ENCODE measurements around the gene TEKT1. TPM values are rescaled to one million over a fixed set of nuclear protein-coding genes. Genes with fewer than 3 reads are reported as not detected.
"Not testable (repeated sequence)": the region's sequence is repeated elsewhere in the genome, so short reads cannot be mapped to it uniquely, and the experiment has no call there.

TEKT1 gene
- total RNA-seq, 1 donor, result not detected

DNA sequence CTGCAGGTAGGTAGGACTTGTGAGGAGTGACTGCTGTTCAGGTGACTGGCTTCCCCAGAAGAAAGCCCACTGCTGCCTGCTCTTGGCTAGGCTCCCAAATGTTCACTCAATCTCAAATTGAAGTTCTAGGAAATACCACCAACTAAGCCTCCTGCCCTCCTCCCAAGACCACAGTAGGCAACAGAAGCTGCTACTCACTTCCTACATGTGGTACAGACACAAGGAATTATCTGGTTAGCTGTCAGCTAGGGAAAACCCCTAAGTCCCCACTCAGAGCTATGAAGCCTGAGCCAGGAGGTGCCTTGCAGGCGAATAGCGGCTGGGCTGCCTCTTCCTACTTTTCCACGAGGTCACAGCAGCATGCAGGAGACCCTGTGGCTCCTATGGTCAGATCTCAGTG, 50.6 kb downstream of the TEKT1 start:
- Histone ChIP-seq H3K4me1 (ENCODE audit: insufficient read depth, low read length) (no peaks in the 10 kb centered on the region), H3K4me2 (ENCODE audit: insufficient read depth, low read length) (no peak overlapping the region), H3K79me2 (ENCODE audit: insufficient read depth, low read length) (no peaks in the 10 kb centered on the region), H4K20me1 (ENCODE audit: insufficient read depth, low read length) (no peaks in the 10 kb centered on the region), H3K36me3 (ENCODE audit: insufficient read depth, low read length) (no peaks in the 10 kb centered on the region), H3K9me3 (ENCODE audit: low read depth, low read length) (no peaks in the 10 kb centered on the region), H3K27me3 (ENCODE audit: insufficient read depth, low read length) (peaks cover 43% of the 10 kb centered on the region), H2AFZ (ENCODE audit: low read length) (no peak overlapping the region), H3K4me3 (ENCODE audit: insufficient read depth, low read length) (no peak overlapping the region), H3K27ac (ENCODE audit: low read depth, low read length) (no peak overlapping the region)
- DNase-seq (ENCODE audit: insufficient read length, low spot score, missing footprints), result peak; percentile 62
- TF ChIP-seq, protein P1, sequence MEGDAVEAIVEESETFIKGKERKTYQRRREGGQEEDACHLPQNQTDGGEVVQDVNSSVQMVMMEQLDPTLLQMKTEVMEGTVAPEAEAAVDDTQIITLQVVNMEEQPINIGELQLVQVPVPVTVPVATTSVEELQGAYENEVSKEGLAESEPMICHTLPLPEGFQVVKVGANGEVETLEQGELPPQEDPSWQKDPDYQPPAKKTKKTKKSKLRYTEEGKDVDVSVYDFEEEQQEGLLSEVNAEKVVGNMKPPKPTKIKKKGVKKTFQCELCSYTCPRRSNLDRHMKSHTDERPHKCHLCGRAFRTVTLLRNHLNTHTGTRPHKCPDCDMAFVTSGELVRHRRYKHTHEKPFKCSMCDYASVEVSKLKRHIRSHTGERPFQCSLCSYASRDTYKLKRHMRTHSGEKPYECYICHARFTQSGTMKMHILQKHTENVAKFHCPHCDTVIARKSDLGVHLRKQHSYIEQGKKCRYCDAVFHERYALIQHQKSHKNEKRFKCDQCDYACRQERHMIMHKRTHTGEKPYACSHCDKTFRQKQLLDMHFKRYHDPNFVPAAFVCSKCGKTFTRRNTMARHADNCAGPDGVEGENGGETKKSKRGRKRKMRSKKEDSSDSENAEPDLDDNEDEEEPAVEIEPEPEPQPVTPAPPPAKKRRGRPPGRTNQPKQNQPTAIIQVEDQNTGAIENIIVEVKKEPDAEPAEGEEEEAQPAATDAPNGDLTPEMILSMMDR (IDR thresholded peaks at IDR 0.05; ENCODE audit: extremely low read depth, low read depth, low read length), result no peak

DNA sequence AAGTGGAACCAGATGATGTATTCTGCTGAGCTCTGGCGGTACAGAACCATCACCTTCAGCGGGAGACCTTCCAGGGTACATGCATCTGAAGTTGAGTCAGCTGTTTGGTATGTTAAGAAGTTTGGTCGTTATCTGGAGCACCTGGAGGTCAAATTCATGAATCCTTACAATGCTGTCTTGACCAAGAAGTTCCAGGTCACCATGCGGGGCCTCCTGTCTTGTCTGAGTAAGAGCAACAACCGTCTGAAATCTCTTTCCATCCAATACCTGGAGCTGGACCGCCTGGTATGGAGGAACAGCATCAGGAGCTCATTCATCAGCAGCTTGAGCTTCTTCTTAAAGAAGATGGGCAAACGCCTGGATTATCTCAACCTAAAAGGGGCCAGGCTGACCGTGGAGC, 51.5 kb downstream of the TEKT1 start:
- Histone ChIP-seq H3K4me3 (ENCODE audit: insufficient read depth, low read length) (no peak overlapping the region), H3K27ac (ENCODE audit: low read depth, low read length) (no peak overlapping the region), H3K27me3 (ENCODE audit: insufficient read depth, low read length) (peaks cover 51% of the 10 kb centered on the region), H3K79me2 (ENCODE audit: insufficient read depth, low read length) (no peaks in the 10 kb centered on the region), H3K9me3 (ENCODE audit: low read depth, low read length) (no peaks in the 10 kb centered on the region), H2AFZ (ENCODE audit: low read length) (no peak overlapping the region), H3K4me1 (ENCODE audit: insufficient read depth, low read length) (no peaks in the 10 kb centered on the region), H3K4me2 (ENCODE audit: insufficient read depth, low read length) (no peak overlapping the region), H4K20me1 (ENCODE audit: insufficient read depth, low read length) (no peaks in the 10 kb centered on the region), H3K36me3 (ENCODE audit: insufficient read depth, low read length) (no peaks in the 10 kb centered on the region)
- no peak for DNase-seq (ENCODE audit: insufficient read length, low spot score, missing footprints)
- TF ChIP-seq, protein P1 (IDR thresholded peaks at IDR 0.05; ENCODE audit: extremely low read depth, low read depth, low read length), result no peak

DNA sequence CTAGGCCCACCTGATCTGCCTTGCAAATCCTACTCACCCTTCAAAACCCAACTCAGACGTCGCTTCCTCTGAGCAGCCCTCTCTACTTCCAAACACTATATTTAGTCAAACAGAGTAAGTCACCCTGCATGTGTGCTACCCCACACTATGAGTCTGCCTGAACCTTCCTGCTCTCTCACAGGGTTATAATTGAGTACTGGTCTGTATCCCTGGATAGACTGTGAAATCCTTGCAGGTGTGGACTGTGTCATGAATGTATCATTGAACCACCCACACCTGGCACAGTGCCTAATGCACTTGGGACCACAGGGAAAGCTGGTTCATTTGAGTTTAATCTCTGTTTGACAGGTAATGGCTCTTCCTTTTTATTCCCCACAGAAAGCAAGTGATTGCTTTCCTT, 52.1 kb downstream of the TEKT1 start:
- no peak for DNase-seq (ENCODE audit: insufficient read length, low spot score, missing footprints)
- Histone ChIP-seq H3K27me3 (ENCODE audit: insufficient read depth, low read length) (peaks cover 51% of the 10 kb centered on the region), H2AFZ (ENCODE audit: low read length) (no peak overlapping the region), H3K4me1 (ENCODE audit: insufficient read depth, low read length) (no peaks in the 10 kb centered on the region), H3K27ac (ENCODE audit: low read depth, low read length) (no peak overlapping the region), H3K79me2 (ENCODE audit: insufficient read depth, low read length) (no peaks in the 10 kb centered on the region), H3K9me3 (ENCODE audit: low read depth, low read length) (no peaks in the 10 kb centered on the region), H3K4me3 (ENCODE audit: insufficient read depth, low read length) (no peak overlapping the region), H3K4me2 (ENCODE audit: insufficient read depth, low read length) (no peak overlapping the region), H3K36me3 (ENCODE audit: insufficient read depth, low read length) (no peaks in the 10 kb centered on the region), H4K20me1 (ENCODE audit: insufficient read depth, low read length) (no peaks in the 10 kb centered on the region)
- TF ChIP-seq, protein P1 (IDR thresholded peaks at IDR 0.05; ENCODE audit: extremely low read depth, low read depth, low read length), result no peak

DNA sequence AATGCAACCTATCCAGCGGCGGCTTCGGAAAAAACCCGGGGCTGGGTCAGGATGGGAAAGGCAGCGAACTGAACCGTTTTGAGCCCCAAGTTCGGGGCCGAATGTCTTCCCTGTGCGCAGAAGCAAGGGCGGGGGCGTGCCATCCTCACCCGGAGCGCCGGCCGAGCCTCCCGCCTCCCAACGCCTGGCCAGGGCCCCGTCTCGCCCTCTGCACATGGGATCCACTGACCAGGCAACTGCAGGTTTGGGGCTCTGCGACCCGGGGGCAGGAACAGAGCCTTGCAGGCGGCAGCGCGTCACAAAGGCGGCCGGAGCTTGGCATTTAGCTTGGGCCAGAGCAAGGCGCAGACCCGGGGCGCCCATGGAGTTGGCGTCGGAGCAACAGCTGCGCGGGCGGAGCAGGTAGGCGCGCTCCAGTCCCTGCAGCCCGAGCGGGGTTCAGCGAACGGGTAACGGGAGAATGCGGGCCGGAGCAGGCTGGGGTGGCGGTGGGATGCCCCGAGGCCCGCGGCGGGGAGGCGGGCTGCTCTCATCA, 55.6 kb downstream of the TEKT1 start, which contains the start of gene FBXO39:
FBXO39 (plus strand) TSS at position 345 of the 535 bp plus-strand sequence. CDS start 3,654 bp downstream, outside the sequence.
- TF ChIP-seq, protein P1 (IDR thresholded peaks at IDR 0.05; ENCODE audit: extremely low read depth, low read depth, low read length), result no peak
- H3K27me3 ChIP-seq (ENCODE audit: insufficient read depth, low read length), result peaks cover 38% of the 10 kb centered on the region
- H3K4me2 ChIP-seq (ENCODE audit: insufficient read depth, low read length), result peak within 1 kb of the TSS; percentile 63
- no peaks in the 10 kb centered on the region for H3K4me1 ChIP-seq (ENCODE audit: insufficient read depth, low read length)
- peak within 1 kb of the TSS; percentile 51 for H3K4me3 ChIP-seq (ENCODE audit: insufficient read depth, low read length)
- no peaks in the 10 kb centered on the region for H4K20me1 ChIP-seq (ENCODE audit: insufficient read depth, low read length)
- H3K79me2 ChIP-seq (ENCODE audit: insufficient read depth, low read length), result no peaks in the 10 kb centered on the region
- no peak within 1 kb of the TSS for H2AFZ ChIP-seq (ENCODE audit: low read length)
- no peaks in the 10 kb centered on the region for H3K9me3 ChIP-seq (ENCODE audit: low read depth, low read length)
- peak; percentile 86 for DNase-seq (ENCODE audit: insufficient read length, low spot score, missing footprints)
- H3K36me3 ChIP-seq (ENCODE audit: insufficient read depth, low read length), result peaks cover 14% of the 10 kb centered on the region
- no peak within 1 kb of the TSS for H3K27ac ChIP-seq (ENCODE audit: low read depth, low read length)

DNA sequence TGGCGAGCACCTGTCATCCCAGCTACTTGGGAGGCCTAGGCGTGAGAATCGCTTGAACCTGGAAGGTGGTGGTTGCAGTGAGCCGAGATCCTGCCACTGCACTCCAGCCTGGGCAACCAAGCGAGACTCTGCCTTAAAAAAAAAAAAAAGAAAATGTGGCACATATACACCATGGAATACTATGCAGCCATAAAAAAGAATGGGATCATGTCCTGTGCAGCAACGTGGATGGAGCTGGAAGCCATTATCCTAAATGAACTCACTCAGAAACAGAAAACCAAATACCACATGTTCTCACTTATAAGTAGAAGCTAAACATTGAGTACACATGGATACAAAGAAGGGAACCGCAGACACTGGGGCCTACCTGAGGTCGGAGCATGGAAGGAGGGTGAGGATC, 56.6 kb downstream of the TEKT1 start:
- H3K27ac ChIP-seq (ENCODE audit: low read depth, low read length); H3K9me3 ChIP-seq (ENCODE audit: low read depth, low read length); H2AFZ ChIP-seq (ENCODE audit: low read length); H3K4me2 ChIP-seq (ENCODE audit: insufficient read depth, low read length); H4K20me1 ChIP-seq (ENCODE audit: insufficient read depth, low read length); H3K79me2 ChIP-seq (ENCODE audit: insufficient read depth, low read length); DNase-seq (ENCODE audit: insufficient read length, low spot score, missing footprints); H3K4me3 ChIP-seq (ENCODE audit: insufficient read depth, low read length); H3K4me1 ChIP-seq (ENCODE audit: insufficient read depth, low read length): not testable (repeated sequence)
- Histone ChIP-seq H3K27me3 (ENCODE audit: insufficient read depth, low read length) (peaks cover 37% of the 10 kb centered on the region), H3K36me3 (ENCODE audit: insufficient read depth, low read length) (peaks cover 23% of the 10 kb centered on the region)
